H9 (cell line): Measurements from ENCODE around the gene NDUFV2. TPM values are rescaled to one million over a fixed set of nuclear protein-coding genes. Genes with fewer than 3 reads are reported as not detected.
A peak's percentile ranks its signal among the peaks of the same experiment; 100 is the strongest.

Source experiments
- DNase-seq: peaks from one replicate; pipeline ENCODE4 v3.0.0-alpha.2; 2017
- H2AFZ ChIP-seq: one replicate; pipeline ENCODE4 v1.6.1; 2013; ENCODE audit warnings: mild to moderate bottlenecking, low read length, control low read depth, moderate library complexity
- H2AK5ac ChIP-seq: 2 replicates; pipeline ENCODE4 v1.6.1; 2013; ENCODE audit warnings: low read length, control low read depth, mixed read lengths; ENCODE audit not compliant: insufficient read length
- H2BK120ac ChIP-seq: one replicate; pipeline ENCODE4 v1.6.1; 2013; ENCODE audit warnings: low read depth, mild to moderate bottlenecking, low read length, control low read depth, inconsistent platforms; ENCODE audit not compliant: poor library complexity, severe bottlenecking
- H2BK12ac ChIP-seq: 2 replicates; pipeline ENCODE4 v1.6.1; 2013; ENCODE audit warnings: low read length, control low read depth, mixed read lengths, low read depth; ENCODE audit not compliant: insufficient read length
- H2BK15ac ChIP-seq: 2 replicates; pipeline ENCODE4 v1.6.1; 2013; ENCODE audit warnings: low read depth, low read length, control low read depth
- H2BK20ac ChIP-seq: one replicate; pipeline ENCODE4 v1.6.1; 2013; ENCODE audit warnings: low read depth, mild to moderate bottlenecking, low read length, control low read depth, inconsistent platforms; ENCODE audit not compliant: poor library complexity, severe bottlenecking
- H2BK5ac ChIP-seq: 2 replicates; pipeline ENCODE4 v1.6.1; 2013; ENCODE audit warnings: low read length, control low read depth, mixed read lengths; ENCODE audit not compliant: insufficient read length
- H3K14ac ChIP-seq: 2 replicates; pipeline ENCODE4 v1.6.1; 2013; ENCODE audit warnings: low read length, control low read depth; ENCODE audit not compliant: insufficient read depth
- H3K18ac ChIP-seq: 2 replicates; pipeline ENCODE4 v1.6.1; 2013; ENCODE audit warnings: low read depth, mild to moderate bottlenecking, mixed read lengths, low read length, control low read depth; ENCODE audit not compliant: insufficient read length
- H3K23ac ChIP-seq: 2 replicates; pipeline ENCODE4 v1.6.1; 2013; ENCODE audit warnings: low read length, control low read depth, mixed read lengths, low read depth; ENCODE audit not compliant: insufficient read length
- H3K23me2 ChIP-seq: 2 replicates; pipeline ENCODE4 v1.6.1; 2013; ENCODE audit warnings: low read depth, mild to moderate bottlenecking, mixed read lengths, low read length, control low read depth; ENCODE audit not compliant: insufficient read length, poor library complexity, severe bottlenecking
- H3K27ac ChIP-seq: 2 replicates; pipeline ENCODE4 v1.5.1; 2013; ENCODE audit warnings: low read length, control low read depth, mixed read lengths, low read depth; ENCODE audit not compliant: insufficient read length
- H3K27me3 ChIP-seq: 2 replicates; pipeline ENCODE4 v1.6.1; 2013; ENCODE audit warnings: low read length, control low read depth, inconsistent platforms; ENCODE audit not compliant: insufficient read depth
- H3K4ac ChIP-seq: 2 replicates; pipeline ENCODE4 v1.6.1; 2013; ENCODE audit warnings: low read depth, mild to moderate bottlenecking, control low read depth, inconsistent platforms, low read length, moderate library complexity
- H3K4me1 ChIP-seq: 2 replicates; pipeline ENCODE4 v1.6.1; 2013; ENCODE audit warnings: low read length, control low read depth, inconsistent platforms; ENCODE audit not compliant: insufficient read depth
- H3K4me2 ChIP-seq: 2 replicates; pipeline ENCODE4 v1.6.1; 2013; ENCODE audit warnings: low read length, control low read depth, mixed read lengths; ENCODE audit not compliant: insufficient read length, insufficient read depth
- H3K56ac ChIP-seq: 2 replicates; pipeline ENCODE4 v1.6.1; 2013; ENCODE audit warnings: low read depth, mild to moderate bottlenecking, mixed read lengths, low read length, control low read depth; ENCODE audit not compliant: insufficient read length
- H3K79me1 ChIP-seq: 2 replicates; pipeline ENCODE4 v1.6.1; 2013; ENCODE audit warnings: low read depth, mild to moderate bottlenecking, moderate library complexity, low read length, control low read depth, inconsistent platforms; ENCODE audit not compliant: insufficient read depth, poor library complexity, severe bottlenecking
- H3K79me2 ChIP-seq: 2 replicates; pipeline ENCODE4 v1.6.1; 2013; ENCODE audit warnings: low read length, control low read depth, inconsistent platforms; ENCODE audit not compliant: insufficient read depth
- H3K9ac ChIP-seq: 2 replicates; pipeline ENCODE4 v1.6.1; 2013; ENCODE audit warnings: low read length, control low read depth, mixed read lengths; ENCODE audit not compliant: insufficient read length; ENCODE audit errors: extremely low read depth
- H3K9me3 ChIP-seq: one replicate; pipeline ENCODE4 v1.6.1; 2013; ENCODE audit warnings: low read depth, low read length, inconsistent platforms; ENCODE audit not compliant: control insufficient read depth
- H3T11ph ChIP-seq: one replicate; pipeline ENCODE4 v1.6.1; 2013; ENCODE audit warnings: mild to moderate bottlenecking, low read length, control low read depth, inconsistent platforms
- H4K20me1 ChIP-seq: one replicate; pipeline ENCODE4 v1.6.1; 2013; ENCODE audit not compliant: control insufficient read depth, insufficient read length, insufficient read depth
- H4K5ac ChIP-seq: 2 replicates; pipeline ENCODE4 v1.6.1; 2013; ENCODE audit warnings: low read depth, mild to moderate bottlenecking, mixed read lengths, low read length, control low read depth; ENCODE audit not compliant: insufficient read length
- H4K8ac ChIP-seq: replicated peaks from 2 replicates; pipeline ENCODE4 v1.6.1; 2013; ENCODE audit warnings: low read length, control low read depth, mixed read lengths, low read depth; ENCODE audit not compliant: insufficient read length
- H4K91ac ChIP-seq: 2 replicates; pipeline ENCODE4 v1.6.1; 2013; ENCODE audit warnings: low read depth, mild to moderate bottlenecking, moderate library complexity, mixed read lengths, low read length, control low read depth; ENCODE audit not compliant: insufficient read length
- H3K27ac Mint-ChIP-seq, 3 experiments: 2 replicates in 2 of 3; 3 replicates in 1 of 3; pipeline ENCODE4 v1.8.0; 2020 to 2021; ENCODE audit warnings: mixed read lengths in 3 of 3, mild to moderate bottlenecking in 1 of 3, moderate library complexity in 1 of 3
- H3K27me3 Mint-ChIP-seq: 2 replicates; pipeline ENCODE4 v1.8.0; 2021; ENCODE audit warnings: low read depth, mild to moderate bottlenecking, moderate library complexity, mixed read lengths
- H3K36me3 Mint-ChIP-seq, 3 experiments: 2 replicates in 2 of 3; 3 replicates in 1 of 3; pipeline ENCODE4 v1.8.0; 2020 to 2021; ENCODE audit warnings: low read depth in 3 of 3, mixed read lengths in 3 of 3; ENCODE audit not compliant: insufficient read depth in 1 of 3
- H3K4me1 Mint-ChIP-seq, 2 experiments: 2 replicates each; pipeline ENCODE4 v1.8.0; 2020; ENCODE audit warnings: mixed read lengths in 2 of 2
- H3K4me3 Mint-ChIP-seq, 2 experiments: 2 replicates in 1 of 2; 3 replicates in 1 of 2; pipeline ENCODE4 v1.8.0; 2020 to 2021; ENCODE audit warnings: mild to moderate bottlenecking in 2 of 2, mixed read lengths in 2 of 2, moderate library complexity in 1 of 2
- H3K9me3 Mint-ChIP-seq, 2 experiments: 2 replicates in 1 of 2; 3 replicates in 1 of 2; pipeline ENCODE4 v1.8.0; 2020; ENCODE audit warnings: mild to moderate bottlenecking in 2 of 2, mixed read lengths in 2 of 2, moderate library complexity in 1 of 2
- CTCF ChIP-seq: fragments of 200-600 bp; sonication (generic); conservative IDR thresholded peaks from 3 replicates; pipeline ENCODE4 v1.8.0; 2021; ENCODE audit warnings: antibody characterized with exemption, mild to moderate bottlenecking
- WGBS: extraction: QIAGEN DNeasy Blood & Tissue Kit; methylation state at CpG from one replicate; pipeline ENCODE4 v1.1.7; 2013; ENCODE audit warnings: missing lambda C conversion rate, low lambda C conversion rate, mixed read lengths; ENCODE audit not compliant: insufficient read length; ENCODE audit errors: extremely low coverage; 5-methylcytosine and 5-hydroxymethylcytosine counted together
- total RNA-seq: library from RNA; stranded (reverse); gene quantifications from 2 replicates; pipeline ENCODE4 v1.2.1, GENCODE V29; 2021

The NDUFV2 gene
- total RNA-seq, 1 experiment from 2014 or later, result 206 TPM

GRCh38 chr18:9136315-9137155 is 34.0 kb downstream of the NDUFV2 start, which contains the start of gene ANKRD12:
TSS of gene ANKRD12 (plus strand) at chr18:9136781. CDS start at chr18:9182433, 45,652 bp downstream.
- H3K9me3 ChIP-seq, result no peaks in the 10 kb centered on the region
- H3K27me3 ChIP-seq, result no peaks in the 10 kb centered on the region
- H2BK15ac ChIP-seq, result no peak within 1 kb of the TSS
- TF ChIP-seq CTCF, result no peak
- peak within 1 kb of the TSS; percentile 99; a peak in 6 of 7 replicates for H3K27ac Mint-ChIP-seq
- no peak within 1 kb of the TSS for H2AK5ac ChIP-seq
- peak within 1 kb of the TSS; percentile 94 for H3K18ac ChIP-seq
- peak within 1 kb of the TSS; percentile 94 for H3K9ac ChIP-seq
- peak within 1 kb of the TSS; percentile 85 for H3K23ac ChIP-seq
- no peak within 1 kb of the TSS for H2BK5ac ChIP-seq
- peak within 1 kb of the TSS; percentile 94 to 96 for H3K4me3 Mint-ChIP-seq
- H3K36me3 Mint-ChIP-seq, result peaks cover 11 to 29% (median 28%) of the 10 kb centered on the region in 3 experiments
- H3K14ac ChIP-seq, result peak within 1 kb of the TSS; percentile 94
- peaks cover 9% of the 10 kb centered on the region for H3K23me2 ChIP-seq
- no peak within 1 kb of the TSS for H2BK120ac ChIP-seq
- H3K4me1 Mint-ChIP-seq, result peaks cover 37 to 39% of the 10 kb centered on the region in 2 experiments
- H3K79me1 ChIP-seq, result peaks cover 6% of the 10 kb centered on the region
- peaks cover 3% of the 10 kb centered on the region for H4K20me1 ChIP-seq
- H3K27me3 Mint-ChIP-seq, result no peaks in the 10 kb centered on the region
- no peaks in the 10 kb centered on the region for H3K9me3 Mint-ChIP-seq
- no peak within 1 kb of the TSS for H4K91ac ChIP-seq
- no peak within 1 kb of the TSS for H3K4ac ChIP-seq
- no peaks in the 10 kb centered on the region for H3K4me1 ChIP-seq
- DNase-seq, result peak; percentile 96
- H2BK20ac ChIP-seq, result no peak within 1 kb of the TSS
- peak within 1 kb of the TSS; percentile 14 for H3K27ac ChIP-seq
- H2BK12ac ChIP-seq, result no peak within 1 kb of the TSS
- no CpG with 5 or more reads among the region's 95 CpGs for WGBS
- no peak within 1 kb of the TSS for H4K8ac ChIP-seq
- H2AFZ ChIP-seq, result no peak within 1 kb of the TSS
- no peak within 1 kb of the TSS for H4K5ac ChIP-seq
- H3K56ac ChIP-seq, result no peak within 1 kb of the TSS
- H3K79me2 ChIP-seq, result 0 out of 2 replicates have a peak, but pooled peaks cover 7% of the 10 kb centered on the region
- H3K4me2 ChIP-seq, result peak within 1 kb of the TSS; percentile 99
- no peak within 1 kb of the TSS for H3T11ph ChIP-seq
